NCI-H748 treated with DMSO at 0.1 percent for 48 hours (cell line): Measurements from ENCODE around the gene POLR1F.
"Not testable (repeated sequence)": the region's sequence is repeated elsewhere in the genome, so short reads cannot be mapped to it uniquely, and the experiment has no call there.

Experiments
- DNase-seq: peaks from one replicate; lab custom pipeline; 2025; lab: John Stamatoyannopoulos, UW

The POLR1F gene, protein sequence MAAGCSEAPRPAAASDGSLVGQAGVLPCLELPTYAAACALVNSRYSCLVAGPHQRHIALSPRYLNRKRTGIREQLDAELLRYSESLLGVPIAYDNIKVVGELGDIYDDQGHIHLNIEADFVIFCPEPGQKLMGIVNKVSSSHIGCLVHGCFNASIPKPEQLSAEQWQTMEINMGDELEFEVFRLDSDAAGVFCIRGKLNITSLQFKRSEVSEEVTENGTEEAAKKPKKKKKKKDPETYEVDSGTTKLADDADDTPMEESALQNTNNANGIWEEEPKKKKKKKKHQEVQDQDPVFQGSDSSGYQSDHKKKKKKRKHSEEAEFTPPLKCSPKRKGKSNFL

DNA sequence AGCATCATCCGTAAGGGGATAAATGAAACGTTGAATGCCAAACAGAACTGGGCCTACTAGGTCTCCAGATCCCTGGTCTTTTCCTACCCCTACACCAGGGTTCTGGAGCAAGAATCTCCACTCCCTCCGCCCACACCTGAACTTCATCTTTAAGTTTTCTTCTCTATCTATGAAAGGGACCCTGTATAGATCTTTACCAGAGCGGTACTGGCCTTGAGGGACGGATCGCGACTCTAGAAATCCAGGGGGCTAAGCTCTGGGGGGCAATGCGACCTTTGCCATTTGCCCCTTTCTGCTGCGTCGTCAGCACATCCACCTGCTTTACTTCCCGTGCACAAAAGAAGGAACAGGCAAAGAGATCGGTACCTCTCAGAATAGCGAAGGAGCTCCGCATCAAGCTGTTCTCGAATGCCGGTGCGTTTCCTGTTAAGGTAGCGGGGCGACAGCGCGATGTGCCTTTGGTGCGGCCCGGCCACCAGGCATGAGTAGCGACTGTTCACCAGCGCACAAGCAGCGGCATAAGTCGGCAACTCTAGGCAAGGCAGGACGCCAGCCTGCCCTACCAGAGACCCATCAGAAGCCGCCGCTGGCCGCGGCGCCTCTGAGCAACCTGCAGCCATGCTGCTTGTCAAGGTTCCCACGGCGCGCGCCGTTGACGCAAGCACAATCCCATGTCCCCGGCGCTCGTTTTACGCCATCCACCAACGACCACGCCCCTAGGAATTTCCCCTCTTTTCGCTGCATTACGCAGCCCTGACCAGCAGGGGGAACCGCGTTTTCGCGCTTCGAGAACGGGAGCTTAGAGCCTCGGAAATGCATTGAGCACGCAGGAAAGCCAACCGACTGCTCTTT lies at the start of gene POLR1F:
Gene POLR1F (minus strand): TSS at position 641 of the 852 bp plus-strand sequence. CDS start 21 bp downstream, at position 620.
- peak; percentile 92 for DNase-seq

- DNase-seq = peak; percentile 46
These were observed 45.8 kb upstream of the POLR1F start for GRCh38 chr7:19754521-19755116.

DNA sequence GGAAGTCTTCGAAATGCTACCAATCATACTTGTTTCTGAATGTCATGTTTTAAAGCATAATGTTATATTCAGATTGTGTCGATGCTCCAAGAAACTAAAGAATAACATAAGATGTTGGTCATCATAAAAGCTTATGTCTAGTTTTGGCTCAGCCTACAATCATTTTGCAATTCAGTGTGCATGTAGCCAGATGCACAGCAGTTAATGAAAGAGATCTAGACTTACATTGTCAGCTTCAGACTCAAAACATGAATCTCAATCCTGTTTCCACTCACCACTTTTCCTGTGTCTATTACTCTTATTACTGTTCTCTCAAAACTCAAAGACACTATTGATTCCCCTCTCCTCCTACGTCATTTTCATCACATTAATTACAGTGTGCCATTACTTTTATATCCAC lies 43.2 kb upstream of the POLR1F start:
- no peak for DNase-seq

DNA sequence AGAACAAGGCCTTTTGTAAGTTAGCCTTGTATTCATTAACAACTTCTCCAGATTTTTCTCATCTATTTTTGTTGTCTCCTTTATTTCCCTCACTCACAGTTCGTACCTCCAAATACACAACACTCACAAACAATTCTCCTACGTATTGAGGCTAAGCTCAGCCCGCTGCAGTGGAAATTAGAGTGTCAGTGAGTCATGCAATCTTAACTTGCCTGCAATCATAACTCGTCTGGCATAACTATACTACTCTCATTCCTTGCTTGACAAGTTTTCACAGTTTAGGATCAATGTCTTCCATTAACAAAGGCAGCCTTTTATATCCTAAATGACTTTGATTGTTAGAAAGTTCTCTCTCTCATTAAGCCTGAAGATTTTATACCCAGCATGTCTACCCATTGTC lies 40.8 kb upstream of the POLR1F start:
- DNase-seq = no peak

DNA sequence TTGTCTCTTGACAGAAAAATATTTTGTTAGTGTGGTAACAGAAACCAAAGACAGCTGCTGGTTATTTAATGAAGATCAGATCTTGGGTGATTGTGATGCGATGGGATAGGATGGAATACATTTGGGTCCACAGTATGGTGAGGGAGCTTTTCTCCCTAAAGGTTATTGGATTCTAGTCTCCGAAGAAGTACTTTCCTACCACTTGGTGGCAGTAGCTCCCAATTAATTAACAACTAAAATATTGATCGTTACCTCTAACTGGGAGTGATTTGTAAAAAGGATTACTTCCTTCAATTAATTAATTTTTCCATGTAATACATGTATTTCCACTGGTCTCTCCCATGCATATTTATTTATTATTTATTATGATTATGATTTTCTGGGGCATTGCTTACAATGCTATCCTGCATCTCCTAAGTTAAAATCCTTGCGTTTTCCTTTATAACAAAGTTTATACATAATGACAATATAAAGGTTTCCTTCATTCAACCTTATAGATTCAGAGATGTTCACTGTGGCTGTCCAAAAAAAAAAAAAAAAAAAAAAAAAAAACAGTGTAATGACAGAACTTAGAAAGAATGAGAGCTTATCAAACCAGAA lies 39.0 kb upstream of the POLR1F start:
- DNase-seq = peak; percentile 46

- no peak for DNase-seq
These were observed 35.2 kb upstream of the POLR1F start for GRCh38 chr7:19744075-19744474.

GRCh38 chr7:19728716-19729115 lies 19.9 kb upstream of the POLR1F start:
- DNase-seq = no peak

DNA sequence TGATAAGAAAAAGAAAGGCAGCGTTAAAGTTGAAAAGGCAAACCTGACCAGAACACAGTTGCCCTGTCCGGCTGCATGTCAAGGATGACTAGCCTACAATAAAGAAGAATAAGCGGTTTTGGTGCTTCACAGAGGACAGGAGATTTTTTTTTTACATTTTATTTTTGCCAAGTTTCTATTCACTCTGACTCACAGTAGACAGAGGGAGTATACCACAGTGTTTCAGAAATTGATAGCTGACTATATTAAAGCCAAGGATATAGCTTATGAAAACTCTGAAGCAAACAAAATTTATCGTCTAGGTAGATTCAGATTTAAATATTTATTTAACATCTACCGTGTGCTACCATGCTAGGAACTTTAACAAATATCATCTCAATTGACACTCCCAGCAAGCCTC lies 16.9 kb upstream of the POLR1F start:
- no peak for DNase-seq

- DNase-seq = no peak
These were observed 6.7 kb upstream of the POLR1F start for GRCh38 chr7:19715499-19715898.

- DNase-seq = no peak
These were observed 4.8 kb upstream of the POLR1F start for GRCh38 chr7:19713676-19714075.

DNA sequence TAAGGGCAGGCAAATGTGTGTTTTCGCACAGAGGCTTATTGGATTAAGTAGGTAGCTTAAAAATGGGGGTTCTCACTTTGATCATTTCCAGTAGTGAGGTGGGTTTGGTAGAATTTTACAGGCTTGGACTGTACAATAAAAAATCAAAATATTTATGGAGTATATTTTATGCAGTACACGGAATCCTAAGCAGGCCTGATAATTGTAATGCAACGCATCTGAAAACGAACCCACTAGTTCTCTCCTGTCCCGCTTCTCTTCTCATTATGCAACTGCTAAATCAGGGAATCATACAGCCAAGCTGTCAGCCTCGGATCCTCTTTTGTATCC lies 377 bp upstream of the POLR1F start:
- no peak for DNase-seq

- DNase-seq = no peak
These were observed 1.6 kb downstream of the POLR1F start for GRCh38 chr7:19707240-19707639.

DNA sequence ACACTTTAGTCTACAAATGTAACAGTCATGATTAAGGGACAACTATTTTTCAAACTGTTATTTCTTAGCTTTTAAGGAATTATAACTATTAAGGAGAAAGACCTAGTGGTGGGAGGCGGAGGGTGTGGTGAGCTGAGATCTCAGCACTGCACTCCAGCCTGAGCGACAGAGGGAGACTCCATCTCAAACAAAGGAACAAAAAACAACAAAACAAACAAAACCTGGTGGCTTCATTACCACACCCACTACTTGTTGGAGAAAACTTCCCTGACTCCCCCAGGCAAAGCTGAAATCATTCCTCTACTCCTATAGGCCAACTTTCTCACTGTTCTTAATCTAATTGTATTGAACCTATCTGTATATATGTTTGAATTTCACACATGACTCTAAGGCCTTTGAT lies 3.2 kb downstream of the POLR1F start:
- no peak for DNase-seq

- DNase-seq = peak; percentile 70
These were observed 7.4 kb downstream of the POLR1F start for GRCh38 chr7:19701471-19701870.

DNA sequence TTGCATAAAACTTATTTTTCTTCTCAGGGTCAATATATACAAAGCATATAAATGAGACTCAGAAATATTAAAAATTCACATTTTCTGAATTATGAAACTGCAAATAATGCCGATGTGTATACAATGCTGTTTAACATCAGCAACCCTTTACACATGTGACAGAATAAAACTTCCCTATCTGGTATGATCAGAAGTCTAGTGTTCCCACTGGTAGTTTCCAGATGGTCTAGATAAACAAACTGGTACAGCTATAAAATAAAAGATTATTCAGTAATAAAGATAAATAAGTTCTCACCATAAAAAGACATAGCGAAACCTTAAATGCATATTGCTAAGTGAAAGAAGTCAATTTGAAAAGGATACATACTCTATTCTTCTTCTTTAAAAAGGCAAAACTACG lies 7.9 kb downstream of the POLR1F start:
- no peak for DNase-seq

- no peak for DNase-seq
These were observed 10.5 kb downstream of the POLR1F start for GRCh38 chr7:19698331-19698730.

DNA sequence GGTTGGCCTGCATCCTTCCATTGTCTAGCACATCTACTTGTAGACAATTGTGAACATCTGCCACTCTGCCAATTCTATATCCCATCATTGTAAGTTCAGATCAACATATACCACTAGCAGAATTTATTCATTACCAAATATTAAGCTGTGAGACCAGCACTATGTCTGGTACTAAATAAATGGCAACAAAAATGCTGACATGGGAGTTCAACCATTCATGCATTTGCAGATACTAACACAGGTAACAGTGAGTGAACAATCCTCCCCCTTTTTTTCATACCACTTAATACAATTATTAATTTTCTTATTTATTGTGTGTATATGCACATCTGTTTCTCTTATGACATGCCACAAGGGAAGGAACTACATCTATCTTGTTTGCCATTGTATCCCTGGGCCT lies 11.9 kb downstream of the POLR1F start:
- no peak for DNase-seq

GRCh38 chr7:19692111-19692828 lies 16.6 kb downstream of the POLR1F start:
- no peak for DNase-seq

GRCh38 chr7:19690736-19691135 lies 18.1 kb downstream of the POLR1F start:
- DNase-seq = no peak

DNA sequence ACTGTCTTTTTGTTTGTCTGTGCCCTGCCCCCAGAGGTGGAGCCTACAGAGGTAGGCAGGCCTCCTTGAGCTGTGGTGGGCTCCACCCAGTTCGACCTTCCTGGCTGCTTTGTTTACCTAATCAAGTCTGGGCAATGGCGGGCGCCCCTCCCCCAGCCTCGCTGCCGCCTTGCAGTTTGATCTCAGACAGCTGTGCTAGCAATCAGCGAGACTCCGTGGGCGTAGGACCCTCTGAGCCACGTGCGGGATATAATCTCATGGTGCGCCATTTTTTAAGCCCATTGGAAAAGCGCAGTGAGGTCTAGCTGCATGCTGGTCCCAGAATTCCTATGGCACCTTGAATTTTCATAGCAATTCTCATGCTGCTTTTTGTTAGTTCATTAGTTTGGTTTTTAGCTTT lies 19.7 kb downstream of the POLR1F start:
- not testable (repeated sequence) for DNase-seq

GRCh38 chr7:19681596-19681995 lies 27.2 kb downstream of the POLR1F start:
- DNase-seq = no peak

GRCh38 chr7:19677180-19677579 lies 31.7 kb downstream of the POLR1F start:
- no peak for DNase-seq
